SK-N-MC (cell line): ENCODE data around the gene OR5M11.

Experiments used
- EZH2 ChIP-seq: fragments of 200-600 bp; sonication (generic); IDR thresholded peaks from one replicate; pipeline ENCODE4 v1.6.1; 2017; ENCODE audit warnings: antibody characterized with exemption
- FOXP2 ChIP-seq: optimal IDR thresholded peaks from 2 replicates; pipeline ENCODE3; 2011; ENCODE audit warnings: mild to moderate bottlenecking, moderate library complexity; ENCODE audit not compliant: insufficient read depth; ENCODE audit errors: extremely low read length, control extremely low read depth
- POLR2AphosphoS5 ChIP-seq: IDR thresholded peaks from 2 replicates; pipeline ENCODE4 v1.6.1; 2012; ENCODE audit warnings: mild to moderate bottlenecking, low read depth, low read length, borderline replicate concordance

- TF ChIP-seq EZH2 (no peak), POLR2AphosphoS5 (no peak), FOXP2 (no peak)
Observed at GRCh38 chr11:56533054-56533740, 9.9 kb downstream of the OR5M11 start.
